ENCODE results near the gene EXOC1. TPM values are rescaled to one million over a fixed set of nuclear protein-coding genes. Genes with fewer than 3 reads are reported as not detected.

The EXOC1 gene
- total and polyA plus RNA-seq, 4 donors: 12.1 to 50.4 (median 32.6) TPM

DNA sequence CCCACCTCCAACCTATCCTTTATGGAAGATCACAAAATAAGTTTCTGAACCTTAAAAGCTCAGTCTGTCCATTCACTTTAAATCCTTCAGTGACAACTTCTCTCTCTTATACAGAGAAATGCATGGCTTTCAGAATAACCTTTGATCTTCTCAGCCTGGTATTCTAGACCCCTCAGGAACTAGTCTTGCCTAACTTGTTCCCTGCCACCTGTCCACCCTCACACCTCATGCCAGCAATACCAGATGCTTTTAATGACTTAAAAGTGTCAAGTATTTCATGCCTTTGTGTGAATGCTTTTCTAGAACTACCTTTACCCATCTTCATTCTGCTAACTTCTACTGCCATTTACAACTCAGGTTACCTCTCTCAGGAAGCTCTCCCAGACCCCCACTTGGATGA lies 26.5 kb upstream of the EXOC1 start:
- ATAC-seq (ENCODE audit: low FRiP score): no peak
- Histone ChIP-seq H3K36me3 (ENCODE audit: control insufficient read depth in 1 of 2, insufficient read depth in 2 of 2, low read length in 1 of 2) (no peaks in the 10 kb centered on the region), H3K4me1 (ENCODE audit: control insufficient read depth in 1 of 2, insufficient read depth in 2 of 2, low read length in 2 of 2) (no peaks in the 10 kb centered on the region), H3K4me3 (ENCODE audit: low read length in 2 of 2) (no peak overlapping the region), H3K27me3 (ENCODE audit: control insufficient read depth in 1 of 2, insufficient read depth in 2 of 2, low read length in 1 of 2) (no peaks in the 10 kb centered on the region), H3K9me3 (ENCODE audit: control insufficient read depth, low read length) (peaks cover 2% of the 10 kb centered on the region), H3K27ac (ENCODE audit: low read depth in 1 of 2, low read length in 2 of 2) (no peak overlapping the region)
- no peak for DNase-seq
- intact Hi-C loops (cut with DNase I): no loop called here

DNA sequence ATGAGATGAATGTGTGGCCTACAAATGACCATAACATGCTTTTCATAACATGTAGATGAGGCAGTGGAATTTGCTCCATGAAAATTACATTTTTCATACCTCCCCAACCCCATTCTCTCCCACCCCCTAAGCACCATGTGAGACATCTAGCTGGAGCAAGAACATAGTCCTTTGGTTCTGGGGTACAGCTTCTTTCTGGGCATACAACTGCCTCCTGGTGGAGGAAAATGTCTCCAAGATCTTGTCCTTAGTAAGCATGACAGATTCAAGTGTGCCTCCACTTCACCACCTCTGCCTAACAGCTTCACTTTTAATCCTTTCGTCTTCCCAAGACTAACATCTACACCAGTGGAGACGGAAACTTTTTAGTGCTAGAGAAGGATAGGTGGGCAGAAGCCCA lies 25.9 kb upstream of the EXOC1 start:
- H3K36me3 ChIP-seq (ENCODE audit: control insufficient read depth in 1 of 2, insufficient read depth in 2 of 2, low read length in 1 of 2): no peaks in the 10 kb centered on the region

DNA sequence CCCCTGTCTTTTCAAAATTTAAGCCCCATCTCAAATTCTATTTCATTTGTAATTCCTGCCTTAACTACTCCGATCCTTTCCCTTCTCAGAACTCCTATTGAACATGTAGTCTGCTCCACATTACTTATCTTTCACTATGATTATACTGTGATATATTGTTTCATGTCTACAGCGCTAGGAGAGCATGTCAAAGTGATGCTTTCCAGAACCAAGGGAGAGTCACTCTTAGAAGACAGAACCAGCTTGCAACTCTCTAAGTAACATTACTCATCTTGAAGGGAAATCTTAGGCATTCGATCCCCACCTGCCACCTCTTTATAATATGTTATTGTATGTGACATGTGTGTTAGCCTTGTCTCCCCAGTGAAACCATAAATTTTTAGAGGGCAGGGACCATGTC lies 23.4 kb upstream of the EXOC1 start:
- H3K27me3 ChIP-seq (ENCODE audit: control insufficient read depth in 1 of 2, insufficient read depth in 2 of 2, low read length in 1 of 2): no peaks in the 10 kb centered on the region
- WGBS, 2 donors: 74 to 81% methylated on average over 3 of the region's 3 CpGs
- peaks cover 2% of the 10 kb centered on the region for H3K9me3 ChIP-seq (ENCODE audit: control insufficient read depth, low read length)
- no peaks in the 10 kb centered on the region for H3K36me3 ChIP-seq (ENCODE audit: control insufficient read depth in 1 of 2, insufficient read depth in 2 of 2, low read length in 1 of 2)
- ATAC-seq (ENCODE audit: low FRiP score): no peak
- no peak for DNase-seq
- H3K4me3 ChIP-seq (ENCODE audit: low read length in 2 of 2): no peak overlapping the region
- H3K27ac ChIP-seq (ENCODE audit: low read depth in 1 of 2, low read length in 2 of 2): no peak overlapping the region
- no peaks in the 10 kb centered on the region for H3K4me1 ChIP-seq (ENCODE audit: control insufficient read depth in 1 of 2, insufficient read depth in 2 of 2, low read length in 2 of 2)
- intact Hi-C loops (cut with DNase I): no loop called here

More for the DNA sequence above, 25.9 kb upstream of the EXOC1 start:
- ATAC-seq (ENCODE audit: low FRiP score) (no peak), DNase-seq (no peak)
- Histone ChIP-seq H3K9me3 (ENCODE audit: control insufficient read depth, low read length) (peaks cover 2% of the 10 kb centered on the region), H3K27ac (ENCODE audit: low read depth in 1 of 2, low read length in 2 of 2) (no peak overlapping the region), H3K4me1 (ENCODE audit: control insufficient read depth in 1 of 2, insufficient read depth in 2 of 2, low read length in 2 of 2) (no peaks in the 10 kb centered on the region), H3K4me3 (ENCODE audit: low read length in 2 of 2) (no peak overlapping the region), H3K27me3 (ENCODE audit: control insufficient read depth in 1 of 2, insufficient read depth in 2 of 2, low read length in 1 of 2) (no peaks in the 10 kb centered on the region)
- WGBS, 2 donors: 72 to 77% methylated on average over 2 of the region's 2 CpGs
- intact Hi-C loops (cut with DNase I): no loop called here

DNA sequence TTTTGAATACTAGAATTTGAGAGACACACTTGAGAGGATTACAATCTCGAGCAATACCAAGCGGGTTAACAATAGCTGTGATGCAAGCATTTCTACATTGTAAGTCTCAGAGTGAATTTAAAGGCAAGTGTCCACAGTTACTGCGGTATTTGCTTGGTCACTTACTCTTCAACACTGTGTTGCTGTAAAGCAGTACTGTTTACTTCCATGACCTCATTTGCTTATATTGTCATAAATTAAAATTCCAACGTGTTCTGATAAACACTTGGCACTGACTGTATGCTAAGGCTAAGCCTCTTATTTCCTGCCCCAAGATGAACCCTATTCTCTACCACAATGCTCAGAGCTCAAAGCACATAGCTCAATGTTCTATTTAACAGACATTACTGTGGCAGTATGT lies 22.7 kb upstream of the EXOC1 start:
- intact Hi-C loops (cut with DNase I): no loop called here

DNA sequence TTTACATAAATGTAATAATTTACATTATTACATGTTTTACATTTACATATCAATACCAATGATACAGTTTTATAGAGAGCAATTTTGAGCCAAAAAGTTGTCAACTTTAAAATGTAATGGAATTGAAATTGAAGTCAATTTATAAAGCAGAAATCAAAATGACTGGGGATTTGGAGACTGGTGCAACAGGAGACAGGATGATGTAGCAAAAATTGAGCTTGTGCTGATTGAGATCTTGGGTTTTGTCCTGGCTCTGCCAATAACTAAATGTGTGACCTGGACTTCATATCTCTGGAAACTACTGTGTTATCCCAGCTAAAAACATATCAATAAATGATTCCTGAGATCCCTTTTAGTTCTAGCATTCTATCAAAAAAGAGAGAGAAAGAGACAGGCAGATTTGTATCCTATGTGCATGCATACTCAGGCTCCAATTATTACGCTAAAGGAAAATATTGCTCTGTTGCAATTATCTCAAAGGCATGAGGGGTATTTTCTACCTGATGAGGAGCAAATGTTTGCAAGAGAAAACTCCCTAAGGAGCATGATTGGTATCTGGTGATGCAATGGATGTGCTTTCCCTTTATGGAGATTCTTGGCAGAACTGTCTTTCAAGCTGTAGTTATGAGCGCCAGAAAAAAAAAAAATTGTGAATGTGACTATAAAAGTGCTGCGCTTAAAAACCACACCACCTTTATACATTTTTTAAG lies 19.2 kb upstream of the EXOC1 start:
- H3K9me3 ChIP-seq (ENCODE audit: control insufficient read depth, low read length): peaks cover 2% of the 10 kb centered on the region
- H3K36me3 ChIP-seq (ENCODE audit: control insufficient read depth in 1 of 2, insufficient read depth in 2 of 2, low read length in 1 of 2): no peaks in the 10 kb centered on the region
- no peak overlapping the region for H3K27ac ChIP-seq (ENCODE audit: low read depth in 1 of 2, low read length in 2 of 2)
- no peak overlapping the region for H3K4me3 ChIP-seq (ENCODE audit: low read length in 2 of 2)
- ATAC-seq (ENCODE audit: low FRiP score): no peak
- no peak for DNase-seq
- peaks cover 0 to 5% of the 10 kb centered on the region in 2 donors for H3K27me3 ChIP-seq (ENCODE audit: control insufficient read depth in 1 of 2, insufficient read depth in 2 of 2, low read length in 1 of 2)
- WGBS, 2 donors: 86 to 90% methylated on average over 3 of the region's 3 CpGs
- H3K4me1 ChIP-seq (ENCODE audit: control insufficient read depth in 1 of 2, insufficient read depth in 2 of 2, low read length in 2 of 2): no peaks in the 10 kb centered on the region
- intact Hi-C loops (cut with DNase I): no loop called here

More for the DNA sequence above, 22.7 kb upstream of the EXOC1 start:
- Histone ChIP-seq H3K36me3 (ENCODE audit: control insufficient read depth in 1 of 2, insufficient read depth in 2 of 2, low read length in 1 of 2) (no peaks in the 10 kb centered on the region), H3K4me1 (ENCODE audit: control insufficient read depth in 1 of 2, insufficient read depth in 2 of 2, low read length in 2 of 2) (no peaks in the 10 kb centered on the region), H3K27me3 (ENCODE audit: control insufficient read depth in 1 of 2, insufficient read depth in 2 of 2, low read length in 1 of 2) (no peaks in the 10 kb centered on the region), H3K4me3 (ENCODE audit: low read length in 2 of 2) (no peak overlapping the region), H3K9me3 (ENCODE audit: control insufficient read depth, low read length) (peaks cover 2% of the 10 kb centered on the region), H3K27ac (ENCODE audit: low read depth in 1 of 2, low read length in 2 of 2) (no peak overlapping the region)
- ATAC-seq (ENCODE audit: low FRiP score) (no peak), DNase-seq (no peak)
- WGBS, 2 donors: 51 to 56% methylated on average over 4 of the region's 4 CpGs

DNA sequence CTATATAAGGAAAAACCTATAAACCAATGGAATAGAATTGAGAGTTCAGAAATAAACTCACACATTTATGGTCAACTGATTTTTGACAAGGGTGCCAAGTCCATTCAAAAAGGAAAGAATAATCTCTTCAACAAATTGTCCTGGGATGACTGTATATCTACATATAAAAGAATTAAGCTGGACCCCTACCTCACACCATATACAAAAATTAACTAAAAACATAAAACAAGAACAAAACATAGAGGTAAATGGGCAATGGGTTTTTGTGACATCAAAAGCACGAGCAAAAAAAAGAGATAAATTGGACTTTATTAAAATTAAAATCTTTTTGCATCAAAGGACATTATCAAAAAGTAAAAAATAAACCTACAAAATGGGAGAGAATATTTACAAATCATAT lies 15.5 kb upstream of the EXOC1 start:
- no peak overlapping the region for H3K4me3 ChIP-seq (ENCODE audit: low read length in 2 of 2)
- H3K4me1 ChIP-seq (ENCODE audit: control insufficient read depth in 1 of 2, insufficient read depth in 2 of 2, low read length in 2 of 2): no peaks in the 10 kb centered on the region
- no peaks in the 10 kb centered on the region for H3K36me3 ChIP-seq (ENCODE audit: control insufficient read depth in 1 of 2, insufficient read depth in 2 of 2, low read length in 1 of 2)
- H3K27ac ChIP-seq (ENCODE audit: low read depth in 1 of 2, low read length in 2 of 2): no peak overlapping the region
- peaks cover 0 to 5% of the 10 kb centered on the region in 2 donors for H3K27me3 ChIP-seq (ENCODE audit: control insufficient read depth in 1 of 2, insufficient read depth in 2 of 2, low read length in 1 of 2)
- intact Hi-C loops (cut with DNase I): no loop called here
- DNase-seq (no peak), ATAC-seq (ENCODE audit: low FRiP score) (no peak)
- no peaks in the 10 kb centered on the region for H3K9me3 ChIP-seq (ENCODE audit: control insufficient read depth, low read length)
- 76 to 79% methylated on average over 1 of the region's 1 CpG for WGBS, 2 donors

DNA sequence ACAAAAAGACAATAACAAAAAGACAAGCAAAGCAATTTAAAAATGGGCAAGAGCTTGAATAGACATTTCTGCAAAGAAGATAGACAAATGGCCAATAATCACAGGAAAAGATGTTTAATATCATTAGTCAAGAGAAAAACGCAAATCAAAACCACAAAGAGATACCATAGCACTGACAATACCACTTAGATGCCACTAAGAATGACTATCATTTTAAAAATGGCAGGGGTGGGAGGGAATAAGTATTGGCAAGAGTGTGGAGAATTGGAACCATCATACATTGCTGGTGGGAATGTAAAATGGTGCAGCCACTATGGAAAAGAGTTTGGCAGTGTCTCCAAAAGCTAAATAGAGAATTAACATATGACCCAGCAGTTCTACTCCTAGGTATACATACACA lies 15.1 kb upstream of the EXOC1 start:
- WGBS, 2 donors: 74 to 79% methylated on average over 1 of the region's 1 CpG
- DNase-seq (no peak), ATAC-seq (ENCODE audit: low FRiP score) (no peak)
- Histone ChIP-seq H3K36me3 (ENCODE audit: control insufficient read depth in 1 of 2, insufficient read depth in 2 of 2, low read length in 1 of 2) (no peaks in the 10 kb centered on the region), H3K27me3 (ENCODE audit: control insufficient read depth in 1 of 2, insufficient read depth in 2 of 2, low read length in 1 of 2) (peaks cover 0 to 5% of the 10 kb centered on the region in 2 donors), H3K27ac (ENCODE audit: low read depth in 1 of 2, low read length in 2 of 2) (no peak overlapping the region), H3K9me3 (ENCODE audit: control insufficient read depth, low read length) (no peaks in the 10 kb centered on the region), H3K4me3 (ENCODE audit: low read length in 2 of 2) (no peak overlapping the region), H3K4me1 (ENCODE audit: control insufficient read depth in 1 of 2, insufficient read depth in 2 of 2, low read length in 2 of 2) (no peaks in the 10 kb centered on the region)
- intact Hi-C loops (cut with DNase I): no loop called here

DNA sequence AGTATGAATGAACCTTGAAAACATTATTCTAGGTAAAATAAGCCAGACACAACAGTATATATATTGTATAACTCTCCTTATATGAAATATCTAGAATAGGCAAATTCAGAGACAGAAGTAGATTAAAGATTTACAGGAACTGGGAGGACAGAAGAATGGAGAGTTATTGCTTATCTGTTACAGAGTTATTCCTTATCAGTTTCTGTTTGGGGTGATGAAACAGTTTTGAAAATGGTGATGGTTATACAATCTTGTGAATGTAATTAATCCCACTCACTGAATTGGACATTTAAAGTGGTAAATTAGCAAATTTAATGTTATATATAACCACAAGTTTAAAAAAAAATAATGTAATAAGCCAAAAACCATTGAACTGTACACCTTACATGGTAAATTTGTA lies 14.5 kb upstream of the EXOC1 start:
- Histone ChIP-seq H3K4me1 (ENCODE audit: control insufficient read depth in 1 of 2, insufficient read depth in 2 of 2, low read length in 2 of 2) (no peaks in the 10 kb centered on the region), H3K9me3 (ENCODE audit: control insufficient read depth, low read length) (no peaks in the 10 kb centered on the region), H3K27ac (ENCODE audit: low read depth in 1 of 2, low read length in 2 of 2) (no peak overlapping the region), H3K36me3 (ENCODE audit: control insufficient read depth in 1 of 2, insufficient read depth in 2 of 2, low read length in 1 of 2) (no peaks in the 10 kb centered on the region), H3K4me3 (ENCODE audit: low read length in 2 of 2) (no peak overlapping the region), H3K27me3 (ENCODE audit: control insufficient read depth in 1 of 2, insufficient read depth in 2 of 2, low read length in 1 of 2) (peaks cover 0 to 5% of the 10 kb centered on the region in 2 donors)
- no peak for DNase-seq
- intact Hi-C loops (cut with DNase I): no loop called here
- ATAC-seq (ENCODE audit: low FRiP score): no peak

DNA sequence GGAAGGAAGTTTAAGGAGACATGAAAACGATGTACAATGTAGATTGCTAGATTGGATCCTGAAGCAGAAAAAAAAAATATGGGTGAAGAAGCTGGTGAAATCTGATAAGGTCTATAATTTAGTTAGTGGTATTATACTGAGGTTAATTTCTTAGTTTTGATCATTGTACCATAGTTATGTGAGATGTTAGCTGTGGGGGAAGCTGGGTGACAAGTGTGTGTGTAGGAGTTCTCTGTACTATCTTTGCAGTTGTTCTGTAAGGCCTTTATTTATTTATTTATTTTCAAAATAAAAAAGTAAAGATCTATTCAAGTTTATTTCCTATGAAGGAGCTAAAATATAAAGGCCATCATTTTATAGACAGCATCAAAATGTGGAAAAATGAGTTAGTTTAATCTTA lies 12.5 kb upstream of the EXOC1 start:
- Histone ChIP-seq H3K27me3 (ENCODE audit: control insufficient read depth in 1 of 2, insufficient read depth in 2 of 2, low read length in 1 of 2) (peaks cover 0 to 5% of the 10 kb centered on the region in 2 donors), H3K4me1 (ENCODE audit: control insufficient read depth in 1 of 2, insufficient read depth in 2 of 2, low read length in 2 of 2) (no peaks in the 10 kb centered on the region), H3K4me3 (ENCODE audit: low read length in 2 of 2) (no peak overlapping the region), H3K36me3 (ENCODE audit: control insufficient read depth in 1 of 2, insufficient read depth in 2 of 2, low read length in 1 of 2) (no peaks in the 10 kb centered on the region), H3K27ac (ENCODE audit: low read depth in 1 of 2, low read length in 2 of 2) (no peak overlapping the region), H3K9me3 (ENCODE audit: control insufficient read depth, low read length) (no peaks in the 10 kb centered on the region)
- intact Hi-C loops (cut with DNase I): no loop called here
- WGBS, 2 donors: 84 to 95% methylated on average over 1 of the region's 1 CpG
- DNase-seq (no peak), ATAC-seq (ENCODE audit: low FRiP score) (no peak)
